Trophoblast cell (in vitro differentiated cells and primary cell): ENCODE results near the gene MZT2A.
"Not testable (repeated sequence)": the region's sequence is repeated elsewhere in the genome, so short reads cannot be mapped to it uniquely, and the experiment has no call there.

Source experiments
- DNase-seq, 2 donors: peaks; one replicate each; pipeline ENCODE4 v3.0.0-alpha.2; 2016
- H2AFZ ChIP-seq: 2 replicates; pipeline ENCODE4 v1.6.1; 2013; ENCODE audit warnings: low read length, moderate library complexity, mild to moderate bottlenecking; ENCODE audit not compliant: insufficient read depth, poor library complexity
- H2AK5ac ChIP-seq: 2 replicates; pipeline ENCODE4 v1.6.1; 2013; ENCODE audit warnings: mild to moderate bottlenecking, low read length
- H2BK120ac ChIP-seq: 2 replicates; pipeline ENCODE4 v1.6.1; 2013; ENCODE audit warnings: low read length, mild to moderate bottlenecking, moderate library complexity; ENCODE audit not compliant: insufficient read depth, poor library complexity
- H2BK12ac ChIP-seq: 2 replicates; pipeline ENCODE4 v1.6.1; 2013; ENCODE audit warnings: mild to moderate bottlenecking, low read length, moderate library complexity
- H2BK5ac ChIP-seq: 2 replicates; pipeline ENCODE4 v1.6.1; 2013; ENCODE audit warnings: low read length, low read depth, moderate library complexity, mild to moderate bottlenecking; ENCODE audit not compliant: poor library complexity
- H3K14ac ChIP-seq: 2 replicates; pipeline ENCODE4 v1.6.1; 2013; ENCODE audit warnings: mild to moderate bottlenecking, low read length
- H3K18ac ChIP-seq: 2 replicates; pipeline ENCODE4 v1.6.1; 2013; ENCODE audit warnings: mild to moderate bottlenecking, low read length
- H3K23ac ChIP-seq: 2 replicates; pipeline ENCODE4 v1.6.1; 2013; ENCODE audit warnings: low read length
- H3K27ac ChIP-seq: 2 replicates; pipeline ENCODE4 v1.5.1; 2013; ENCODE audit warnings: low read depth, mild to moderate bottlenecking, inconsistent platforms, low read length, moderate library complexity
- H3K27me3 ChIP-seq: 2 replicates; pipeline ENCODE4 v1.6.1; 2013; ENCODE audit warnings: inconsistent platforms, mild to moderate bottlenecking, low read length, moderate library complexity; ENCODE audit not compliant: insufficient read depth
- H3K36me3 ChIP-seq, 2 experiments: 1 replicate in 1 of 2; 2 replicates in 1 of 2; pipeline ENCODE4 v1.6.1; 2013; ENCODE audit warnings: low read length in 2 of 2, mild to moderate bottlenecking in 2 of 2, moderate library complexity in 1 of 2; ENCODE audit not compliant: insufficient read depth in 2 of 2, control insufficient read depth in 1 of 2
- H3K4ac ChIP-seq: 2 replicates; pipeline ENCODE4 v1.6.1; 2013; ENCODE audit warnings: low read depth, mild to moderate bottlenecking, low read length, moderate library complexity
- H3K4me1 ChIP-seq, 2 experiments: 1 replicate in 1 of 2; 2 replicates in 1 of 2; pipeline ENCODE4 v1.6.1; 2013; ENCODE audit warnings: low read length in 2 of 2, mild to moderate bottlenecking in 2 of 2, moderate library complexity in 1 of 2; ENCODE audit not compliant: insufficient read depth in 2 of 2, control insufficient read depth in 1 of 2
- H3K4me2 ChIP-seq: 2 replicates; pipeline ENCODE4 v1.6.1; 2013; ENCODE audit warnings: inconsistent platforms, mild to moderate bottlenecking, low read length, moderate library complexity
- H3K4me3 ChIP-seq: 2 replicates; pipeline ENCODE4 v1.5.1; 2013; ENCODE audit warnings: mild to moderate bottlenecking, low read depth, low read length, inconsistent platforms
- H3K79me1 ChIP-seq: one replicate; pipeline ENCODE4 v1.6.1; 2013; ENCODE audit warnings: low read length
- H3K79me2 ChIP-seq: 2 replicates; pipeline ENCODE4 v1.6.1; 2013; ENCODE audit warnings: low read length, mild to moderate bottlenecking; ENCODE audit not compliant: control insufficient read depth, insufficient read depth, poor library complexity
- H3K9ac ChIP-seq: 2 replicates; pipeline ENCODE4 v1.6.1; 2013; ENCODE audit warnings: mild to moderate bottlenecking, low read length
- H3K9me3 ChIP-seq: 2 replicates; pipeline ENCODE4 v1.6.1; 2013; ENCODE audit warnings: low read depth, mild to moderate bottlenecking, control low read depth, inconsistent platforms, low read length; ENCODE audit not compliant: insufficient read depth
- H4K12ac ChIP-seq: 2 replicates; pipeline ENCODE4 v1.6.1; 2013; ENCODE audit warnings: low read depth, mild to moderate bottlenecking, low read length, moderate library complexity
- H4K8ac ChIP-seq: 2 replicates; pipeline ENCODE4 v1.6.1; 2013; ENCODE audit warnings: low read depth, mild to moderate bottlenecking, low read length, moderate library complexity
- H4K91ac ChIP-seq: one replicate; pipeline ENCODE4 v1.6.1; 2013; ENCODE audit warnings: low read depth, mild to moderate bottlenecking, low read length, moderate library complexity
- WGBS: extraction: QIAGEN DNeasy Blood & Tissue Kit; methylation state at CpG from one replicate; pipeline ENCODE4 v1.1.7; 2013; ENCODE audit warnings: missing lambda C conversion rate; ENCODE audit not compliant: insufficient read length, insufficient coverage; ENCODE audit errors: extremely low coverage; 5-methylcytosine and 5-hydroxymethylcytosine counted together

Gene MZT2A

GRCh38 chr2:131532723-131533608 is 40.8 kb upstream of the MZT2A start:
- DNase-seq, H2AK5ac ChIP-seq, H3K23ac ChIP-seq, H4K91ac ChIP-seq, H2AFZ ChIP-seq, H3K27me3 ChIP-seq, H3K14ac ChIP-seq, H3K9me3 ChIP-seq, H3K79me1 ChIP-seq, H3K9ac ChIP-seq, H4K12ac ChIP-seq, H3K4me2 ChIP-seq, H2BK120ac ChIP-seq, H3K79me2 ChIP-seq, H3K4me1 ChIP-seq, H4K8ac ChIP-seq, H2BK12ac ChIP-seq, H3K18ac ChIP-seq, H2BK5ac ChIP-seq, H3K4me3 ChIP-seq, H3K36me3 ChIP-seq, H3K27ac ChIP-seq, H3K4ac ChIP-seq: not testable (repeated sequence)
- WGBS: no CpG with 5 or more reads among the region's 23 CpGs

GRCh38 chr2:131531547-131532185 is 39.5 kb upstream of the MZT2A start:
- H3K9ac ChIP-seq, H3K14ac ChIP-seq, H4K91ac ChIP-seq, H4K8ac ChIP-seq, DNase-seq, H3K36me3 ChIP-seq, H3K79me1 ChIP-seq, H2BK12ac ChIP-seq, H3K4me1 ChIP-seq, H3K27ac ChIP-seq, H3K18ac ChIP-seq, H2BK5ac ChIP-seq, H2AK5ac ChIP-seq, H3K4me2 ChIP-seq, H3K4ac ChIP-seq, H3K9me3 ChIP-seq, H4K12ac ChIP-seq, H2AFZ ChIP-seq, H2BK120ac ChIP-seq, H3K27me3 ChIP-seq, H3K23ac ChIP-seq, H3K4me3 ChIP-seq, H3K79me2 ChIP-seq: not testable (repeated sequence)
- no CpG with 5 or more reads among the region's 11 CpGs for WGBS

DNA sequence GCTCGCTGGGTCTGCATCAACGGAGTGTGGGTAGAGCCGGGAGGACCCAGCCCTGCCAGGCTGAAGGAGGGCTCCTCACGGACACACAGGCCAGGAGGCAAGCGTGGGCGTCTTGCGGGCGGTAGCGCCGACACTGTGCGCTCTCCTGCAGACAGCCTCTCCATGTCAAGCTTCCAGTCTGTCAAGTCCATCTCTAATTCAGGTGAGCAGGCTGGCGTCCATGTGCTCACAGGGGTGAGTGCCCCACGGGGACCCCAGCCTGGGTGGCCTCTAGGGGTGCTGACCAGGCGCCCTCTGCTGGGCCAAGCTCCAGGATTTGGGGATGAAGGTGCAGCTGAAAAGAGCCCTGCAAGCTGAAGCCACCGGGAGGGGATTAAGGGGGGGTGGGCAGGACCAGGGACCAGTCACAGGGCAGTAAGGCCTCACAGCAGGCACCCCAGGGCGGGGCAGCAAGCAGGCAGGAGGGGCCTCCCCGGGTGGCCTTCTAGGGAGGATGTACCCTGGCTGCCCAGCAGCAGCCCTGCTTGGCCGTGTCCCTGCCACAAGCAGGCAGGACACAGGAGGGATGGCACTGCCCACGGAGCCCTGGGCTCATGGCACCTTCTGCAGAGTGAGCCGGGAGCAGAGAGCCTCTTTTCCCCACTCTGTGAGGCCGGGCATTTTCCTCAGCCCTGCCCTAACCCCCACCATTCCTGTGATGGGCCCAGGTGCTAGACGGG is 38.6 kb upstream of the MZT2A start:
- H2BK12ac ChIP-seq, H3K4me3 ChIP-seq, H3K23ac ChIP-seq, H3K14ac ChIP-seq, H4K8ac ChIP-seq, H3K9ac ChIP-seq, H2BK120ac ChIP-seq, H3K27ac ChIP-seq, DNase-seq, H2BK5ac ChIP-seq, H3K4me1 ChIP-seq, H3K4ac ChIP-seq, H3K79me2 ChIP-seq, H2AFZ ChIP-seq, H2AK5ac ChIP-seq, H3K4me2 ChIP-seq, H3K18ac ChIP-seq, H4K12ac ChIP-seq, H3K79me1 ChIP-seq, H3K36me3 ChIP-seq, H4K91ac ChIP-seq, H3K27me3 ChIP-seq, H3K9me3 ChIP-seq: not testable (repeated sequence)
- WGBS: no CpG with 5 or more reads among the region's 22 CpGs

DNA sequence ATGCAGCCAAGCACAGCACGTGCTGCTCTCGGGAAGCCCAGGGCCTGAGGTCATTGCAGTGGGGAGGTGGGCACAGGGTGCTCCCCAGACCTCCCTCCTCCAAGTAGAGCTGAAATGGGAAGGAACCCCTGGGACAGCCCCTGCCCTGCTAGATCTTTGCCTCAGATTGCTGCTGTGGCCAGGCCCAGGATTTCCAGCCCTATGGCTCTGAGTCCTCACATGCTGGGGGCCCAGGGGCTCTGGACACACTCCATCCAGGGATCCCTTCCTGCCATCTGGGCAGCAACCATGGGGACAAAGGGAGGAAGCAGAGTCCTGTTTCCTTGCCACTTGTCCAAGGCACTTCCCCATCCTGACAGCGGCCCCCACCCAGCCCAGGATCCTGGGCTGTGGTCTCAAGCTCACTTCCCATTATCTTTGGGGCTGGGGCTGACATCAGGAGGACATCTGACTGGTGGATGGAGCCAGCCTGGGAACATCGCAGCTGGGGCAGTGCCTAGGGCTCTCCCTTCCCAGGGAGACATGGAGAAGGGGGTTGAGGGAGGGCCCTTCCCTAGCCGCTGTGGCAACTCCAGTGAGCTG is 37.8 kb upstream of the MZT2A start:
- H3K9ac ChIP-seq, H3K18ac ChIP-seq, H3K36me3 ChIP-seq, H2BK5ac ChIP-seq, H3K79me2 ChIP-seq, H3K14ac ChIP-seq, H3K27me3 ChIP-seq, H3K4me2 ChIP-seq, H3K23ac ChIP-seq, H3K4ac ChIP-seq, H2BK120ac ChIP-seq, H3K79me1 ChIP-seq, H3K4me1 ChIP-seq, H2AFZ ChIP-seq, H3K4me3 ChIP-seq, DNase-seq, H4K8ac ChIP-seq, H2AK5ac ChIP-seq, H4K12ac ChIP-seq, H2BK12ac ChIP-seq, H3K27ac ChIP-seq, H4K91ac ChIP-seq, H3K9me3 ChIP-seq: not testable (repeated sequence)
- no CpG with 5 or more reads among the region's 5 CpGs for WGBS
